GM12892 (cell line): Measurements from ENCODE around the gene RTCA.

ENCODE experiments used
- POLR2A ChIP-seq: IDR thresholded peaks from 2 replicates; pipeline ENCODE4 v1.6.1; 2011; ENCODE audit warnings: low read depth, low read length, control low read depth
- POLR2AphosphoS5 ChIP-seq: IDR thresholded peaks from 2 replicates; pipeline ENCODE4 v1.6.1; 2011; ENCODE audit warnings: low read depth, low read length, control low read depth
- TAF1 ChIP-seq: IDR thresholded peaks from 2 replicates; pipeline ENCODE4 v1.6.1; 2011; ENCODE audit warnings: low read depth, mild to moderate bottlenecking, control low read depth, low read length, borderline replicate concordance

DNA sequence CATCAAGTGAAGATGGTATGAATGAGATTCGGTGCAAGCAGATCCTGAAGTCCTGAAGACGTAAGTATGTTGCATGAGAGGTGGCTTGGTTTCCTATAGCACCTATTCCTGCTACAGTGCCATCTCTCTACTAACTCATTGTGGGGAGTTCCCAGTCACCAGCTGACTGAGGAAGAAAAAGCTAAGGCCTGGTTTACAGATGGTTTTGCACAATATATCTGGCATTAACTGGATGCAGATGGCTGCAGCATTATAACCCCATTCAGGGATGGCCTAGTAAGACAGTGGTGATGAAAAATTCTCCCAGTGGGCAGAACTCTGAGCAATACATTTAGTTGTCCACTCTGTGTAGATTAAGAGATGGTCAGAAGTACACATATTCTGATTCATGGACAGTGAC, 36.7 kb downstream of the RTCA start:
- TF ChIP-seq POLR2AphosphoS5 = no peak
- TF ChIP-seq POLR2A = no peak
- TF ChIP-seq TAF1 = no peak
